B cell (primary cell): ENCODE measurements around the gene EID1. TPM values are rescaled to one million over a fixed set of nuclear protein-coding genes. Genes with fewer than 3 reads are reported as not detected.

ENCODE experiments used
- ATAC-seq: fragments of 200-7000 bp; cut with Tn5 transposase; one replicate; pipeline ENCODE4 v1.10.0; 2021; ENCODE audit warnings: low read depth, mild to moderate bottlenecking, moderate number of reproducible peaks, moderate library complexity
- CTCF ChIA-PET: fragments of 350-600 bp; sonication (Branson Sonifier 250); formaldehyde crosslinking; loops from one replicate; lab custom pipeline; 2021; ENCODE audit warnings: antibody characterized with exemption, inconsistent platforms; lab: Charles Lee
- POLR2A ChIA-PET: fragments of 350-600 bp; sonication (Branson Sonifier 250); formaldehyde crosslinking; loops from one replicate; lab custom pipeline; 2021; ENCODE audit warnings: antibody characterized with exemption; lab: Charles Lee
- DNase-seq: peaks from one replicate; pipeline ENCODE4 v3.0.0; 2013
- H2AFZ ChIP-seq: 2 replicates; pipeline ENCODE4 v1.6.1; 2012; ENCODE audit warnings: mild to moderate bottlenecking, low read depth, low read length; ENCODE audit not compliant: insufficient read depth, poor library complexity, severe bottlenecking
- H3K27ac ChIP-seq, 2 donors: 1 replicate in 1 of 2; 2 replicates in 1 of 2; pipeline ENCODE4 v1.5.1; 2012 to 2013; ENCODE audit warnings: low read length in 2 of 2, mild to moderate bottlenecking in 2 of 2, moderate library complexity in 1 of 2
- H3K27me3 ChIP-seq, 4 experiments: fragments of 200-600 bp in 1 of 4; sonication (generic) in 1 of 4; replicated peaks in 1 of 4; 1 replicate in 2 of 4; 2 replicates in 2 of 4; pipeline versions ENCODE4 v1.6.1 to v1.7.0; 2013 to 2016; ENCODE audit warnings: low read length in 3 of 4, mild to moderate bottlenecking in 2 of 4, mixed read lengths in 1 of 4, moderate library complexity in 1 of 4; ENCODE audit not compliant: insufficient read depth in 4 of 4, control insufficient read depth in 3 of 4; ENCODE audit errors: control extremely low read depth in 1 of 4
- H3K36me3 ChIP-seq, 2 experiments: replicated peaks in 1 of 2; 1 replicate in 1 of 2; 2 replicates in 1 of 2; pipeline versions ENCODE4 v1.6.1 to v1.7.1; 2013; ENCODE audit warnings: low read length in 1 of 2; ENCODE audit not compliant: insufficient read depth in 2 of 2, control insufficient read depth in 1 of 2; ENCODE audit errors: control extremely low read depth in 1 of 2, extremely low read depth in 1 of 2
- H3K4me1 ChIP-seq, 2 donors: fragments of 200-600 bp in 1 of 2; sonication (generic) in 1 of 2; 1 replicate in 1 of 2; 2 replicates in 1 of 2; pipeline versions ENCODE4 v1.5.1 to v1.6.1; 2013 to 2017; ENCODE audit warnings: low read length in 2 of 2; ENCODE audit not compliant: control insufficient read depth in 2 of 2, insufficient read depth in 2 of 2
- H3K4me2 ChIP-seq: replicated peaks from 2 replicates; pipeline ENCODE3; 2012; ENCODE audit warnings: mild to moderate bottlenecking, low read depth, low read length; ENCODE audit not compliant: poor library complexity, severe bottlenecking
- H3K4me3 ChIP-seq, 5 experiments: fragments of 200-600 bp in 1 of 5; sonication (generic) in 1 of 5; 1 replicate in 3 of 5; 2 replicates in 2 of 5; pipeline versions ENCODE4 v1.5.1 to v1.7.0; 2011 to 2016; ENCODE audit warnings: low read length in 4 of 5, mild to moderate bottlenecking in 4 of 5, low read depth in 2 of 5, control low read depth in 1 of 5, moderate library complexity in 1 of 5; ENCODE audit not compliant: insufficient read depth in 1 of 5; ENCODE audit errors: control extremely low read depth in 1 of 5, extremely low read depth in 1 of 5
- H3K79me2 ChIP-seq: fragments of 200-600 bp; sonication (generic); one replicate; pipeline ENCODE4 v1.6.0; 2016; ENCODE audit warnings: low read length; ENCODE audit not compliant: control insufficient read depth, insufficient read depth
- H3K9ac ChIP-seq: fragments of 200-600 bp; sonication (generic); 2 replicates; pipeline ENCODE4 v1.6.1; 2017; ENCODE audit warnings: mild to moderate bottlenecking, low read length, moderate library complexity
- H3K9me3 ChIP-seq, 3 donors: one replicate each; pipeline versions ENCODE4 v1.6.1 to v1.7.1; 2013; ENCODE audit warnings: low read length in 2 of 3; ENCODE audit not compliant: control insufficient read depth in 2 of 3, insufficient read depth in 1 of 3; ENCODE audit errors: control extremely low read depth in 1 of 3
- H4K20me1 ChIP-seq: 2 replicates; pipeline ENCODE4 v1.6.0; 2012; ENCODE audit warnings: mild to moderate bottlenecking, low read length; ENCODE audit not compliant: insufficient read depth, control insufficient read depth, poor library complexity, severe bottlenecking
- H3K27ac Mint-ChIP-seq: one replicate; pipeline ENCODE4 v1.8.0; 2021; ENCODE audit warnings: mixed read lengths
- H3K27me3 Mint-ChIP-seq: one replicate; pipeline ENCODE4 v1.8.0; 2021; ENCODE audit warnings: mixed read lengths
- H3K4me1 Mint-ChIP-seq: one replicate; pipeline ENCODE4 v1.8.0; 2021; ENCODE audit warnings: mixed read lengths
- H3K4me3 Mint-ChIP-seq: one replicate; pipeline ENCODE4 v1.8.0; 2021; ENCODE audit warnings: mixed read lengths
- H3K9me3 Mint-ChIP-seq: one replicate; pipeline ENCODE4 v1.8.0; 2022; ENCODE audit warnings: mixed read lengths; ENCODE audit not compliant: insufficient read depth
- CTCF ChIP-seq: fragments of 200-600 bp; IDR thresholded peaks from one replicate; pipeline ENCODE4 v1.8.0; 2022; ENCODE audit warnings: antibody characterized with exemption, mild to moderate bottlenecking
- EZH2 ChIP-seq: IDR thresholded peaks from 2 replicates; pipeline ENCODE4 v1.6.1; 2012; ENCODE audit warnings: borderline replicate concordance, low read depth, mild to moderate bottlenecking, moderate library complexity, low read length; ENCODE audit not compliant: insufficient read depth, poor library complexity, severe bottlenecking
- intact Hi-C: fragments of 100-400 bp; cut with micrococcal nuclease; formaldehyde crosslinking; loops from one replicate; pipeline ENCODE4 v1.10.0; 2022
- polyA plus RNA-seq: library from polyadenylated mRNA; depleted of rRNA; stranded (reverse); fragments of >200 nt; gene quantifications from 2 replicates; pipeline ENCODE4 v1.2.3, GENCODE V29; 2012
- total RNA-seq, 2 donors: library from RNA; stranded (reverse); fragments of 120-200 nt in 1 of 2; gene quantifications; 1 replicate in 1 of 2; 2 replicates in 1 of 2; pipeline versions ENCODE4 v1.2.3 to v1.2.4, GENCODE V29; 2013 to 2022

EID1 gene
- total and polyA plus RNA-seq, 2 donors (not counting 1 experiment from before 2014, with no cell fraction given) = 30.2 to 56.5 TPM

- ChIA-PET POLR2A (no interaction called here), CTCF (no interaction called here)
- H3K27me3 ChIP-seq = no peaks in the 10 kb centered on the region
- no peak for ATAC-seq
- Mint-ChIP-seq H3K9me3 (peaks cover 8% of the 10 kb centered on the region), H3K4me1 (no peaks in the 10 kb centered on the region), H3K4me3 (no peak overlapping the region), H3K27me3 (peaks cover 32% of the 10 kb centered on the region), H3K27ac (no peak overlapping the region)
- no peak overlapping the region for H3K27ac ChIP-seq
- intact Hi-C loops = no loop called here
- H3K9me3 ChIP-seq = peaks cover 0 to 13% (median 9%) of the 10 kb centered on the region in 3 donors
- H3K4me2 ChIP-seq = no peak overlapping the region
- no peak overlapping the region for H3K9ac ChIP-seq
- H3K4me1 ChIP-seq = no peaks in the 10 kb centered on the region
- H4K20me1 ChIP-seq = no peaks in the 10 kb centered on the region
- TF ChIP-seq CTCF (no peak), EZH2 (no peak)
- no peak overlapping the region for H2AFZ ChIP-seq
- H3K4me3 ChIP-seq = no peak overlapping the region
- no peak for DNase-seq
- H3K79me2 ChIP-seq = no peaks in the 10 kb centered on the region
- H3K36me3 ChIP-seq = no peaks in the 10 kb centered on the region
Measured at GRCh38 chr15:48832648-48833047, 45.3 kb upstream of the EID1 start.

- Mint-ChIP-seq H3K4me3 (no peak overlapping the region), H3K27me3 (peaks cover 37% of the 10 kb centered on the region), H3K27ac (no peak overlapping the region), H3K4me1 (no peaks in the 10 kb centered on the region), H3K9me3 (peaks cover 8% of the 10 kb centered on the region)
- H3K4me3 ChIP-seq = no peak overlapping the region
- no peak overlapping the region for H3K9ac ChIP-seq
- ChIA-PET CTCF (no interaction called here), POLR2A (no interaction called here)
- no peak for DNase-seq
- no peak overlapping the region for H3K27ac ChIP-seq
- intact Hi-C loops = no loop called here
- no peaks in the 10 kb centered on the region for H3K4me1 ChIP-seq
- peaks cover 0 to 13% (median 9%) of the 10 kb centered on the region in 3 donors for H3K9me3 ChIP-seq
- no peak for ATAC-seq
- no peak overlapping the region for H3K4me2 ChIP-seq
- TF ChIP-seq CTCF = no peak
- TF ChIP-seq EZH2 = no peak
- no peaks in the 10 kb centered on the region for H3K27me3 ChIP-seq
- no peaks in the 10 kb centered on the region for H3K36me3 ChIP-seq
- H4K20me1 ChIP-seq = no peaks in the 10 kb centered on the region
- H3K79me2 ChIP-seq = no peaks in the 10 kb centered on the region
- H2AFZ ChIP-seq = no peak overlapping the region
Measured at GRCh38 chr15:48833526-48834239, 44.3 kb upstream of the EID1 start.
